Right hindlimb (tissue), 1 donor: ENCODE measurements around the gene FOS.

Experiments
- DNase-seq: peaks from one replicate; pipeline ENCODE4 v3.0.0-alpha.2; 2018

FOS gene

DNA sequence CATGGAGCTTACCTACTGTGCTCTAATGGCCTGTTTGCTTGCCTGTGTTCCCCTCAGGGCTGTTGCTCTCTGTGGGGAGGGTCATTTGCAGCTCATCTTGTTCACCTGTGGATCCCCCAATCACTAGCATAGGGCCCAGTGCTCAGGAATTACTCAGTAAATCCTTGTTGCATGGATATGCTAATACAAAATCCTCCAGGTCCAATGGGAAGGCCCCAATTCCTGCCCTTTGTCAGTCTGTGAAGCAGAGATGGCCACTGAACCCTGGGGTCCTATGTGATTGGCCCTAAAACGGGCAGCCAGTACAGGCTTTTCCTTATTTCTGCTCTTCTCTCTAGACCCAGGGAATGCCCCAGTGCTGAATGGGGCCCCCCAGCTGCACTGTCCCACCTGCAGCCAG lies 44.1 kb downstream of the FOS start:
- DNase-seq, result no peak

- no peak for DNase-seq
Observed at GRCh38 chr14:75323571-75323970, 44.9 kb downstream of the FOS start.

DNA sequence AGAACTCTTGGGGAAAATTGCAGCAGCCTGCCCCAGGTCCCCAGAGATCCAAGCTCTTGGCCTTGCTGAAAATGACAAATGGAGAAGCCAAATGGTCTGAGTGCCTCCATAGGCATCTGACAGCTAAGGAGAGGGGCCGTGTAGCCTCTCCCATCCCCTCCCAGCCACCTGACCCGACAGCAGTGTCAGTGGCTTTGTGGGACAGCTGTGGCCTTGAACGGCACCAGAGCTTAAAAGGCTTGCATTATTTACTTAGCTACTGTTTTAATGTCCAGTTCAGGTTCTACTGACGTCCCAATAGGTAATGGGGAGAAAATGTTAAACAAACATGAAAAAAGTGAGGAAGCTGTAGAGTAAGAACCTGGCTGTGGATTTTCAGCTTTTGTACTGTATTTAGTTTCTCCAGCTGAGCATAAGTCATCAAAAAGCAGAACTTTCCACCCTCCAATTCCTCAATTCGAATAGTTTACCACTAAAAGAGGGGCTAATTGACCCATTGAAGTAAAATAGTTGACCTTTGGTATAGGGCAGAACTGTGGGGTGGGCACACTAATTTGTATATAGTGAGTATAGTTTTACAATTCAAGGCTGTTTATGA lies 50.0 kb downstream of the FOS start:
- peak; percentile 34 for DNase-seq

DNA sequence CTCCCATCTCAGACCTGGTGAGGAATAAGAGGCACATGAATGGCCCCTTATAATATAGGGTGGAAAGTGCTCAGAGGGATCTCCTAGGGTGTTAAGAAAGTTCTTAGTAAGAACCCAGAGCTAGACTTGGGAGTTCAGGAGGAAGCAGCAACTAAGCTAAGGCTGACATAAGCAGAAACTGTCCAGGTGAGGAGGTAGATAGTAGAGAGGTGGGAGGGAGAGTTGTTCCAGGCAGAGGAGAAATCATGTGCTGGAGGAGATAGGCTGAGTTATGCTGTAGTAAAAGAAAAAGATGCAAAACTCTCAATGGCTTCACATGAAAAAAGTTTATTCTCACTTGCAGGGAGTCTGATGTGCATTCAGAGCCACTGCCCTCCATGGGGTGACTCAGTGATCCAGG lies 50.7 kb downstream of the FOS start:
- DNase-seq, result no peak

GRCh38 chr14:75331471-75331870 lies 52.8 kb downstream of the FOS start:
- no peak for DNase-seq
